GM12892 (cell line): ENCODE results near the gene RCOR1.

Experiments
- POLR2A ChIP-seq: IDR thresholded peaks from 2 replicates; pipeline ENCODE4 v1.6.1; 2011; ENCODE audit warnings: low read depth, low read length, control low read depth
- POLR2AphosphoS5 ChIP-seq: IDR thresholded peaks from 2 replicates; pipeline ENCODE4 v1.6.1; 2011; ENCODE audit warnings: low read depth, low read length, control low read depth
- TAF1 ChIP-seq: IDR thresholded peaks from 2 replicates; pipeline ENCODE4 v1.6.1; 2011; ENCODE audit warnings: low read depth, mild to moderate bottlenecking, control low read depth, low read length, borderline replicate concordance

- TF ChIP-seq POLR2A (no peak), POLR2AphosphoS5 (no peak), TAF1 (no peak)
These were observed 794 bp downstream of the RCOR1 start for GRCh38 chr14:102593061-102593824.
